Liver (tissue), 9 donors: ENCODE measurements around the gene TPST2. TPM values are rescaled to one million over a fixed set of nuclear protein-coding genes. Genes with fewer than 3 reads are reported as not detected.
A peak's percentile ranks its signal among the peaks of the same experiment; 100 is the strongest.

ENCODE experiments used
- DNase-seq: peaks from one replicate; pipeline ENCODE4 v3.0.0-alpha.2; 2017; ENCODE audit warnings: low spot score
- H3K27ac ChIP-seq, 2 donors: one replicate each; pipeline ENCODE4 v1.7.0; 2013; ENCODE audit warnings: inconsistent platforms in 2 of 2, low read length in 2 of 2, control low read depth in 1 of 2, low read depth in 1 of 2, mild to moderate bottlenecking in 1 of 2
- H3K27me3 ChIP-seq, 4 donors: one replicate each; pipeline versions ENCODE4 v1.6.1 to v1.7.0; 2013; ENCODE audit warnings: low read length in 3 of 4, inconsistent platforms in 1 of 4, mild to moderate bottlenecking in 1 of 4, moderate library complexity in 1 of 4; ENCODE audit not compliant: control insufficient read depth in 4 of 4, insufficient read depth in 4 of 4
- H3K36me3 ChIP-seq, 4 donors: one replicate each; pipeline versions ENCODE4 v1.6.1 to v1.7.0; 2013; ENCODE audit warnings: low read length in 3 of 4, mild to moderate bottlenecking in 3 of 4, low read depth in 1 of 4, moderate library complexity in 1 of 4; ENCODE audit not compliant: control insufficient read depth in 4 of 4, insufficient read depth in 3 of 4
- H3K4me1 ChIP-seq, 4 donors: one replicate each; pipeline versions ENCODE4 v1.6.1 to v1.7.0; 2013; ENCODE audit warnings: low read length in 3 of 4, mild to moderate bottlenecking in 3 of 4, moderate library complexity in 1 of 4; ENCODE audit not compliant: control insufficient read depth in 4 of 4, insufficient read depth in 4 of 4
- H3K4me3 ChIP-seq, 3 donors: one replicate each; pipeline versions ENCODE4 v1.6.1 to v1.7.0; 2013; ENCODE audit warnings: low read length in 3 of 3, control low read depth in 1 of 3, low read depth in 1 of 3, mild to moderate bottlenecking in 1 of 3
- H3K9ac ChIP-seq, 2 donors: one replicate each; pipeline ENCODE4 v1.7.0; 2013; ENCODE audit warnings: low read length in 2 of 2, mild to moderate bottlenecking in 2 of 2, moderate library complexity in 2 of 2, control low read depth in 1 of 2, low read depth in 1 of 2
- H3K9me3 ChIP-seq, 4 donors: one replicate each; pipeline versions ENCODE4 v1.6.1 to v1.7.0; 2013; ENCODE audit warnings: low read length in 3 of 4; ENCODE audit not compliant: control insufficient read depth in 4 of 4
- EGR1 ChIP-seq, 2 donors: IDR thresholded peaks; 2 replicates each; pipeline ENCODE4 v1.6.1; 2016 to 2018; ENCODE audit warnings: antibody characterized with exemption in 2 of 2, low read depth in 2 of 2
- FOXA1 ChIP-seq: IDR thresholded peaks from 2 replicates; pipeline ENCODE4 v1.6.1; 2016; ENCODE audit warnings: antibody characterized with exemption
- FOXA2 ChIP-seq: IDR thresholded peaks from 2 replicates; pipeline ENCODE4 v1.6.1; 2016; ENCODE audit warnings: antibody characterized with exemption
- GABPA ChIP-seq, 2 donors: IDR thresholded peaks in 1 of 2; conservative IDR thresholded peaks in 1 of 2; 2 replicates each; pipeline ENCODE4 v1.6.1; 2016; ENCODE audit warnings: antibody characterized with exemption in 2 of 2, mild to moderate bottlenecking in 1 of 2, moderate library complexity in 1 of 2
- HNF4A ChIP-seq, 2 donors: conservative IDR thresholded peaks; 2 replicates each; pipeline ENCODE4 v1.6.1; 2016; ENCODE audit warnings: antibody characterized with exemption in 2 of 2, mild to moderate bottlenecking in 2 of 2
- HNF4G ChIP-seq: IDR thresholded peaks from 2 replicates; pipeline ENCODE4 v1.6.1; 2016; ENCODE audit warnings: antibody characterized with exemption
- JUND ChIP-seq, 2 donors: IDR thresholded peaks; 2 replicates each; pipeline ENCODE4 v1.6.1; 2016; ENCODE audit warnings: antibody characterized with exemption in 2 of 2
- NR2F2 ChIP-seq: IDR thresholded peaks from 2 replicates; pipeline ENCODE4 v1.6.1; 2016; ENCODE audit warnings: antibody characterized with exemption
- RAD21 ChIP-seq, 2 donors: IDR thresholded peaks; 2 replicates each; pipeline ENCODE4 v1.6.1; 2016; ENCODE audit warnings: antibody characterized with exemption in 2 of 2, mild to moderate bottlenecking in 2 of 2
- RXRA ChIP-seq, 2 donors: IDR thresholded peaks; 2 replicates each; pipeline ENCODE4 v1.6.1; 2017 to 2018; ENCODE audit warnings: antibody characterized with exemption in 2 of 2, mild to moderate bottlenecking in 1 of 2
- SP1 ChIP-seq: IDR thresholded peaks from 2 replicates; pipeline ENCODE4 v1.6.1; 2018; ENCODE audit warnings: antibody characterized with exemption, mild to moderate bottlenecking
- TAF1 ChIP-seq: conservative IDR thresholded peaks from 2 replicates; pipeline ENCODE4 v1.6.1; 2016; ENCODE audit warnings: antibody characterized with exemption, mild to moderate bottlenecking
- YY1 ChIP-seq: IDR thresholded peaks from 2 replicates; pipeline ENCODE4 v1.6.1; 2016; ENCODE audit warnings: antibody characterized with exemption, mild to moderate bottlenecking
- WGBS: extraction: QIAGEN DNeasy Blood & Tissue Kit; methylation state at CpG from one replicate; pipeline ENCODE4 v1.1.7; 2013; 5-methylcytosine and 5-hydroxymethylcytosine counted together
- polyA plus RNA-seq, 2 donors: library from polyadenylated mRNA; stranded (reverse) in 1 of 2; unstranded in 1 of 2; fragments of 200-250 nt in 1 of 2; fragments of >200 nt in 1 of 2; fragmentation: Nextera tagmentation in 1 of 2; extraction: Ambion mirVana in 1 of 2; gene quantifications; one replicate each; pipeline versions ENCODE4 v1.2.1 to v1.2.3, GENCODE V29; 2013 to 2015
- total RNA-seq, 2 donors: library from RNA; depleted of rRNA; stranded (reverse); fragments of >200 nt; gene quantifications; one replicate each; pipeline ENCODE4 v1.2.3, GENCODE V29; 2014
- TF ChIP-seq, protein P1 (sequence below): IDR thresholded peaks from 2 replicates; pipeline ENCODE4 v1.6.1; 2016; ENCODE audit warnings: antibody characterized with exemption
- TF ChIP-seq, protein P2 (sequence below): fragments of 150-350 bp; IDR thresholded peaks from 2 replicates; pipeline ENCODE4 v1.5.1; 2017; ENCODE audit warnings: improper control_type of control experiment, low read depth, low read length; ENCODE audit not compliant: missing input control
- TF ChIP-seq, protein P3 (sequence below): IDR thresholded peaks from 2 replicates; pipeline ENCODE4 v1.6.1; 2016; ENCODE audit warnings: antibody characterized with exemption, mild to moderate bottlenecking
- TF ChIP-seq, protein P4 (sequence below): IDR thresholded peaks from 2 replicates; pipeline ENCODE4 v1.6.1; 2016; ENCODE audit warnings: antibody characterized with exemption
- TF ChIP-seq, protein P5 (sequence below): IDR thresholded peaks from 2 replicates; pipeline ENCODE4 v1.6.1; 2016; ENCODE audit warnings: antibody characterized with exemption
- donor health status: healthy.
- donor health status: healthy.
- donor health status: healthy.
- donor health status: healthy.
- donor health status: healthy.

TPST2 gene
- total and polyA plus RNA-seq, 4 donors, result 33.3 to 109 (median 69.7) TPM

DNA sequence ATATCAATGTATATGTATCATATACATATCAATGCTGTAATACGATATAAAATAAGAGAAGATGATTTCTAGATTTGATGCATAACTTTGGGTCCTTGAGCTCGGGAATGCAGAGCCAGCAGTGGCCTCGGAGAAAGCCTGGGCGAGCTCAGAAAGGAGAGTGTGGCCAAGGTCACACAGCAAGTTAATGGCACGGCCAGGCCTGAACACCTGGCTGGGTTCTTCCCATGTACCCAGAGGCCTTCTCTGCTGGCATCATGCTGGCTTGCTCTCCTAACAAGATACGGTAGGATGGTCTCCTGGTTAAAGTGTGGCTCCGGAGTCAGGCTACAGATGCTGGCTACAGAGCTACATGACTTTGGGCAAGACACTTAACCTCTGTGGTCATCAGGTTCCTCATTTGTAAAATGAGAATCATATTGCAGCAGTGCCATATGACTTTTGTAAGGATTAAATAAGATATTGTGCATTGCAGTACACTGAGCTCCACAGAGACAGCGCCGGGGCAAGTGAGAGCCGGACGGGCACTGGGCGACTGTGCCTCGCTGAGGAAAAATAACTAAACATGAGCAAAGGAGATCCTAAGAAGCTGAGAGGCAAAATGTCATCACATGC, 29.9 kb downstream of the TPST2 start:
- 77% methylated on average over 13 of the region's 13 CpGs for WGBS
- H3K4me1 ChIP-seq, result peaks cover 15 to 86% (median 70%) of the 10 kb centered on the region in 4 donors
- no peaks in the 10 kb centered on the region for H3K27me3 ChIP-seq
- peaks cover 1 to 4% (median 3%) of the 10 kb centered on the region in 4 donors for H3K36me3 ChIP-seq
- no peak for DNase-seq
- no peaks in the 10 kb centered on the region for H3K9me3 ChIP-seq
- H3K27ac ChIP-seq, result peak overlapping the region; percentile 84 to 92
- TF ChIP-seq FOXA2 (no peak), FOXA1 (no peak), YY1 (no peak), NR2F2 (no peak), RXRA (IDR thresholded peaks at IDR 0.05) (no peak), EGR1 (IDR thresholded peaks at IDR 0.05; ENCODE audit: low read depth in 2 of 2) (no peak), JUND (IDR thresholded peaks at IDR 0.05) (no peak), HNF4G (no peak), TAF1 (no peak)
- TF ChIP-seq, protein P1, sequence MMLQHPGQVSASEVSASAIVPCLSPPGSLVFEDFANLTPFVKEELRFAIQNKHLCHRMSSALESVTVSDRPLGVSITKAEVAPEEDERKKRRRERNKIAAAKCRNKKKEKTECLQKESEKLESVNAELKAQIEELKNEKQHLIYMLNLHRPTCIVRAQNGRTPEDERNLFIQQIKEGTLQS, result no peak
- TF ChIP-seq, protein P2, sequence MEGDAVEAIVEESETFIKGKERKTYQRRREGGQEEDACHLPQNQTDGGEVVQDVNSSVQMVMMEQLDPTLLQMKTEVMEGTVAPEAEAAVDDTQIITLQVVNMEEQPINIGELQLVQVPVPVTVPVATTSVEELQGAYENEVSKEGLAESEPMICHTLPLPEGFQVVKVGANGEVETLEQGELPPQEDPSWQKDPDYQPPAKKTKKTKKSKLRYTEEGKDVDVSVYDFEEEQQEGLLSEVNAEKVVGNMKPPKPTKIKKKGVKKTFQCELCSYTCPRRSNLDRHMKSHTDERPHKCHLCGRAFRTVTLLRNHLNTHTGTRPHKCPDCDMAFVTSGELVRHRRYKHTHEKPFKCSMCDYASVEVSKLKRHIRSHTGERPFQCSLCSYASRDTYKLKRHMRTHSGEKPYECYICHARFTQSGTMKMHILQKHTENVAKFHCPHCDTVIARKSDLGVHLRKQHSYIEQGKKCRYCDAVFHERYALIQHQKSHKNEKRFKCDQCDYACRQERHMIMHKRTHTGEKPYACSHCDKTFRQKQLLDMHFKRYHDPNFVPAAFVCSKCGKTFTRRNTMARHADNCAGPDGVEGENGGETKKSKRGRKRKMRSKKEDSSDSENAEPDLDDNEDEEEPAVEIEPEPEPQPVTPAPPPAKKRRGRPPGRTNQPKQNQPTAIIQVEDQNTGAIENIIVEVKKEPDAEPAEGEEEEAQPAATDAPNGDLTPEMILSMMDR, result no peak
- TF ChIP-seq, protein P3, sequence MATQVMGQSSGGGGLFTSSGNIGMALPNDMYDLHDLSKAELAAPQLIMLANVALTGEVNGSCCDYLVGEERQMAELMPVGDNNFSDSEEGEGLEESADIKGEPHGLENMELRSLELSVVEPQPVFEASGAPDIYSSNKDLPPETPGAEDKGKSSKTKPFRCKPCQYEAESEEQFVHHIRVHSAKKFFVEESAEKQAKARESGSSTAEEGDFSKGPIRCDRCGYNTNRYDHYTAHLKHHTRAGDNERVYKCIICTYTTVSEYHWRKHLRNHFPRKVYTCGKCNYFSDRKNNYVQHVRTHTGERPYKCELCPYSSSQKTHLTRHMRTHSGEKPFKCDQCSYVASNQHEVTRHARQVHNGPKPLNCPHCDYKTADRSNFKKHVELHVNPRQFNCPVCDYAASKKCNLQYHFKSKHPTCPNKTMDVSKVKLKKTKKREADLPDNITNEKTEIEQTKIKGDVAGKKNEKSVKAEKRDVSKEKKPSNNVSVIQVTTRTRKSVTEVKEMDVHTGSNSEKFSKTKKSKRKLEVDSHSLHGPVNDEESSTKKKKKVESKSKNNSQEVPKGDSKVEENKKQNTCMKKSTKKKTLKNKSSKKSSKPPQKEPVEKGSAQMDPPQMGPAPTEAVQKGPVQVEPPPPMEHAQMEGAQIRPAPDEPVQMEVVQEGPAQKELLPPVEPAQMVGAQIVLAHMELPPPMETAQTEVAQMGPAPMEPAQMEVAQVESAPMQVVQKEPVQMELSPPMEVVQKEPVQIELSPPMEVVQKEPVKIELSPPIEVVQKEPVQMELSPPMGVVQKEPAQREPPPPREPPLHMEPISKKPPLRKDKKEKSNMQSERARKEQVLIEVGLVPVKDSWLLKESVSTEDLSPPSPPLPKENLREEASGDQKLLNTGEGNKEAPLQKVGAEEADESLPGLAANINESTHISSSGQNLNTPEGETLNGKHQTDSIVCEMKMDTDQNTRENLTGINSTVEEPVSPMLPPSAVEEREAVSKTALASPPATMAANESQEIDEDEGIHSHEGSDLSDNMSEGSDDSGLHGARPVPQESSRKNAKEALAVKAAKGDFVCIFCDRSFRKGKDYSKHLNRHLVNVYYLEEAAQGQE, result no peak
- TF ChIP-seq, protein P4, sequence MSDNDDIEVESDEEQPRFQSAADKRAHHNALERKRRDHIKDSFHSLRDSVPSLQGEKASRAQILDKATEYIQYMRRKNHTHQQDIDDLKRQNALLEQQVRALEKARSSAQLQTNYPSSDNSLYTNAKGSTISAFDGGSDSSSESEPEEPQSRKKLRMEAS, result no peak
- H3K9ac ChIP-seq, result peak overlapping the region in 1 of 2 donors; percentile 29
- no peak overlapping the region for H3K4me3 ChIP-seq

DNA sequence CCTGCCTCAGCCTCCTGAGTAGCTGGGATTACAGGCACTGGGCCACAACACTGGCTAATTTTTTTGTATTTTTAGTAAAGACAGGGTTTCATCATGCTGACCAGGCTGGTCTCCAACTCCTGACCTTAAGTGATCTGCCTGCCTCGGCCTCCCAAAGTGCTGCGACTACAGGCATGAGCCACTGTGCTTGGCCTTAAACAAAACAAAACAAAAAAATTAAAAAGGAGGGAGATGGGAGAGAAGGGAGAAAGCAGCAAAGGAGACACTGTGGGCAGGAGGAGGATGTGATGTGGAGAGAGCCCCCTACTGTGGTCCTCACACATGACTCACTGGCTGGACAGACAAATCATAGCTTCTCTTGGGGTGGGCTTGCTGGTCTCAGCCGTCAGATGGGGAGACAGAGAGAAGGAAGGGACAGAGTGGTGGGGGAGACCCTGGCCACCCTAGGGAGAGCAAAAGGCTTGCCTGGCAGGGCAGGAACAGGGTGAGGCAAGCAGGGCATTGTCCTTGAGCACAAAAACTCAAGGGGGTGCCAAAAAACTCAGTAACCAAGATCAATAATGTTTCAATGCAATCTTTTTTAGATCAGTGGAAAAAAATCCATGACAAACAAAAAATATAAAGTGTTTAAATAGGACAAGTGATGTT, 31.6 kb downstream of the TPST2 start:
- Histone ChIP-seq H3K9ac (peak overlapping the region; percentile 5 to 21), H3K27me3 (no peaks in the 10 kb centered on the region), H3K27ac (peak overlapping the region; percentile 84 to 92), H3K4me3 (no peak overlapping the region), H3K4me1 (peaks cover 21 to 87% (median 77%) of the 10 kb centered on the region in 4 donors), H3K36me3 (no peaks in the 10 kb centered on the region), H3K9me3 (no peaks in the 10 kb centered on the region)
- DNase-seq, result no peak
- 25% methylated on average over 3 of the region's 3 CpGs for WGBS
- TF ChIP-seq, protein P4, result no peak
- TF ChIP-seq GABPA (IDR thresholded peaks at IDR 0.05 in 1 of 2, conservative IDR thresholded peaks at IDR 0.05 in 1 of 2) (no peak), HNF4A (conservative IDR thresholded peaks at IDR 0.05) (peak; percentile 11 to 33), NR2F2 (no peak), HNF4G (no peak), FOXA1 (no peak), EGR1 (IDR thresholded peaks at IDR 0.05; ENCODE audit: low read depth in 2 of 2) (peak in 1 of 2 donors; percentile 22), YY1 (no peak), RXRA (IDR thresholded peaks at IDR 0.05) (peak; percentile 38 to 68), FOXA2 (no peak), SP1 (peak; percentile 58), RAD21 (IDR thresholded peaks at IDR 0.05) (no peak), JUND (IDR thresholded peaks at IDR 0.05) (peak in 1 of 2 donors; percentile 29)
- TF ChIP-seq, protein P5, sequence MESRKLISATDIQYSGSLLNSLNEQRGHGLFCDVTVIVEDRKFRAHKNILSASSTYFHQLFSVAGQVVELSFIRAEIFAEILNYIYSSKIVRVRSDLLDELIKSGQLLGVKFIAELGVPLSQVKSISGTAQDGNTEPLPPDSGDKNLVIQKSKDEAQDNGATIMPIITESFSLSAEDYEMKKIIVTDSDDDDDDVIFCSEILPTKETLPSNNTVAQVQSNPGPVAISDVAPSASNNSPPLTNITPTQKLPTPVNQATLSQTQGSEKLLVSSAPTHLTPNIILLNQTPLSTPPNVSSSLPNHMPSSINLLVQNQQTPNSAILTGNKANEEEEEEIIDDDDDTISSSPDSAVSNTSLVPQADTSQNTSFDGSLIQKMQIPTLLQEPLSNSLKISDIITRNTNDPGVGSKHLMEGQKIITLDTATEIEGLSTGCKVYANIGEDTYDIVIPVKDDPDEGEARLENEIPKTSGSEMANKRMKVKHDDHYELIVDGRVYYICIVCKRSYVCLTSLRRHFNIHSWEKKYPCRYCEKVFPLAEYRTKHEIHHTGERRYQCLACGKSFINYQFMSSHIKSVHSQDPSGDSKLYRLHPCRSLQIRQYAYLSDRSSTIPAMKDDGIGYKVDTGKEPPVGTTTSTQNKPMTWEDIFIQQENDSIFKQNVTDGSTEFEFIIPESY, result no peak
- TF ChIP-seq, protein P1, result no peak
- TF ChIP-seq, protein P2, result no peak
